Dendritic cell treated with granulocyte-macrophage colony-stimulating factor and Interleukin-4, amounts not matched to agents 40 ng/mL and 50 ng/mL, for 4 days (primary cell): Measurements from ENCODE around the gene CEP41.

ENCODE experiments used
- H3K27ac Mint-ChIP-seq: one replicate; pipeline ENCODE4 v1.8.0; 2022; ENCODE audit warnings: mild to moderate bottlenecking, mixed read lengths
- H3K27me3 Mint-ChIP-seq: one replicate; pipeline ENCODE4 v1.8.0; 2022; ENCODE audit warnings: mild to moderate bottlenecking, mixed read lengths
- H3K36me3 Mint-ChIP-seq: one replicate; pipeline ENCODE4 v1.8.0; 2022; ENCODE audit warnings: low read depth, mixed read lengths
- H3K4me1 Mint-ChIP-seq: one replicate; pipeline ENCODE4 v1.8.0; 2022; ENCODE audit warnings: low read depth, mixed read lengths
- H3K4me3 Mint-ChIP-seq: one replicate; pipeline ENCODE4 v1.8.0; 2022; ENCODE audit warnings: mild to moderate bottlenecking, moderate library complexity, mixed read lengths
- H3K9me3 Mint-ChIP-seq: one replicate; pipeline ENCODE4 v1.8.0; 2022; ENCODE audit warnings: mixed read lengths
- intact Hi-C: fragments of 100-400 bp; cut with micrococcal nuclease; formaldehyde crosslinking; loops from one replicate; pipeline ENCODE4 v1.15.0; 2022

The CEP41 gene

DNA sequence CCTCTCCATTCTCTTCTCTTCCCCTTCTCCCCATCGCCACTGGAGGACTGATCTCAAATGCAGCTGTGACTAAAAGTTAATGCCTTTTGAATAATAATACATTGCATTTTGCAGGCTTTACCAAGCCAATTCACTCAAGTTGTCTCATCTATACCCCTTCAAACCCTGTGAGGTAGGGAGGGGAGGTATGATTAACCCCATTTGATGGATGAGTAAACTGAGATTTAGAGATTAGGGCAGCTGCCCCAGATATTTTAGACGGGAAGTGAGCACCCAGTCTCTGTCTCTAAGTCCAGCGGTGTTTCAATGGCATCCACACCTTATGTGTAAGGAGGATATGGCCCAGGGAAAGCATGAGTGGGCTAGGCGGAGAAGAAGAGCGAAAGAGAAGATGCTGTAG lies 95.1 kb downstream of the CEP41 start:
- peaks cover 9% of the 10 kb centered on the region for H3K4me1 Mint-ChIP-seq
- H3K36me3 Mint-ChIP-seq: no peaks in the 10 kb centered on the region
- H3K27ac Mint-ChIP-seq: no peak overlapping the region
- intact Hi-C loops: no loop called here
- H3K27me3 Mint-ChIP-seq: no peaks in the 10 kb centered on the region
- H3K4me3 Mint-ChIP-seq: no peak overlapping the region
- no peaks in the 10 kb centered on the region for H3K9me3 Mint-ChIP-seq

DNA sequence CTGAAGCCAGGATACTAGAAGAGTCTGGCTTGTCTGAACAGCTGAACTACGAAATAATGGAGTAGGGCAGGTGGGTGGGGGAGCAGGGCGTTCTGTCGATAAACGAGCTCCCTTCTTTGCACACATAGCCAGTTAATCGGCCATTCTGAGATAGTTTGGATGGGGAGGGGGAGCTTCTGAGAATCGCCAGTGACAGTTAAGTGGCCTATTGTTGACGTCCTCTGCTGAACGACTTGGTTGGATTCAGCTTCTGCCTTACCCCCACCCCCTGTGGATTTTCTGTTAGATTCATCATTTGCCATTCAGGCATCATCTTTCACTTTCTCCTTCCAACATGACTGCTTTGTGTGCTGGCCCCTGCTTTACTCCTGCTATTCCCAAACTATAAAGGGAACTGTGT lies 95.7 kb downstream of the CEP41 start:
- no peaks in the 10 kb centered on the region for H3K36me3 Mint-ChIP-seq
- H3K9me3 Mint-ChIP-seq: no peaks in the 10 kb centered on the region
- no peak overlapping the region for H3K4me3 Mint-ChIP-seq
- H3K4me1 Mint-ChIP-seq: peaks cover 4% of the 10 kb centered on the region
- H3K27ac Mint-ChIP-seq: no peak overlapping the region
- intact Hi-C loops: no loop called here
- no peaks in the 10 kb centered on the region for H3K27me3 Mint-ChIP-seq

DNA sequence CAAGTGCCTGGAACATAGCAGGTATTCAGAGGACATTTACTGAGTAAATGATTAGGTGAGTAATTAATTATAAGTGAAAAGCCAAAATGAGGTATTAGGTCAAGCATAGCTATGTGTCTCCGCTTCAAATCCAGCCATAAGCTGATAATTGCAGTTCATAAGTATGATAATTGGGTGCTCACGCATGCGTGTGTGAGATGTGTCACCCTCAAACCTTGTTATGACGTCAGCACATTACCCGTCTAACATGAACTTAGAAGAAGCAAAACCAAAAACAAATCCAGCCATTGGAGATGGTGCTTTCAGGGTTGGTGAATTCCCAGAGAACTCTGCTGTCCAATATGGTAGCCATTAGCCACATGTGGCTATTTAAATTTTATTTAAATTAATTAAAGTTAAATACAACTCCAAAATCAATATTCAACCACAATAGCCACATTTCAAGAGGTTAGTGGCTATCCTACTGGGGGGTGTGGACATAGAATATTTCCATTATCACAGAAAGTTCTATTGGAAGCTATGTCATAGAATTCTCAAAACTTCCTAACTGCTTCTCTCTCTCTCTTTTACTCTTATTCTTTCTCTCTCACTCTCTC lies 96.4 kb downstream of the CEP41 start, which contains the start of gene CPA5:
CPA5 (plus strand) TSS at position 546 of the 596 bp plus-strand sequence. CDS start 1,670 bp downstream, outside the sequence.
- H3K27me3 Mint-ChIP-seq: no peaks in the 10 kb centered on the region
- no peaks in the 10 kb centered on the region for H3K36me3 Mint-ChIP-seq
- H3K4me1 Mint-ChIP-seq: no peaks in the 10 kb centered on the region
- H3K4me3 Mint-ChIP-seq: no peak within 1 kb of the TSS
- H3K27ac Mint-ChIP-seq: no peak within 1 kb of the TSS
- H3K9me3 Mint-ChIP-seq: no peaks in the 10 kb centered on the region
- intact Hi-C loops: no loop called here
